Ecto neural progenitor cell (in vitro differentiated cells): ENCODE results near the gene PRSS48.
A peak's percentile ranks its signal among the peaks of the same experiment; 100 is the strongest.
"Not testable (repeated sequence)": the region's sequence is repeated elsewhere in the genome, so short reads cannot be mapped to it uniquely, and the experiment has no call there.

Experiments used
- DNase-seq: peaks from one replicate; pipeline ENCODE4 v3.0.0-alpha.2; 2018; ENCODE audit warnings: low spot score

PRSS48 gene

GRCh38 chr4:151318307-151319006 lies 41.5 kb downstream of the PRSS48 start:
- no peak for DNase-seq

GRCh38 chr4:151319490-151319889 lies 42.5 kb downstream of the PRSS48 start:
- no peak for DNase-seq

GRCh38 chr4:151321586-151321985 lies 44.6 kb downstream of the PRSS48 start:
- no peak for DNase-seq

- not testable (repeated sequence) for DNase-seq
Measured at GRCh38 chr4:151322161-151322560, 45.2 kb downstream of the PRSS48 start.

GRCh38 chr4:151322570-151322969 lies 45.6 kb downstream of the PRSS48 start:
- DNase-seq = no peak

- no peak for DNase-seq
Measured at GRCh38 chr4:151323667-151324066, 46.7 kb downstream of the PRSS48 start.

- no peak for DNase-seq
Measured at GRCh38 chr4:151324124-151324751, 47.3 kb downstream of the PRSS48 start.

GRCh38 chr4:151324752-151325110 lies 47.8 kb downstream of the PRSS48 start:
- peak; percentile 74 for DNase-seq

- DNase-seq = peak; percentile 84
Measured at GRCh38 chr4:151325111-151325948, 48.4 kb downstream of the PRSS48 start, which contains the start of gene SH3D19. Gene SH3D19 (minus strand): TSS chr4:151325605. CDS start chr4:151325352, 253 bp downstream.

GRCh38 chr4:151325949-151326246 lies 48.9 kb downstream of the PRSS48 start:
- no peak for DNase-seq

- DNase-seq = no peak
Measured at GRCh38 chr4:151329217-151330007, 52.5 kb downstream of the PRSS48 start.

- no peak for DNase-seq
Measured at GRCh38 chr4:151331276-151332042, 54.5 kb downstream of the PRSS48 start.

GRCh38 chr4:151339467-151339866 lies 62.5 kb downstream of the PRSS48 start:
- no peak for DNase-seq

GRCh38 chr4:151340751-151341385 lies 63.9 kb downstream of the PRSS48 start:
- no peak for DNase-seq
